Measurements from ENCODE around the gene MGAT5B. TPM values are rescaled to one million over a fixed set of nuclear protein-coding genes. Genes with fewer than 3 reads are reported as not detected.

MGAT5B gene
- total RNA-seq, 1 donor from 2014 or later, result 0.40 TPM

DNA sequence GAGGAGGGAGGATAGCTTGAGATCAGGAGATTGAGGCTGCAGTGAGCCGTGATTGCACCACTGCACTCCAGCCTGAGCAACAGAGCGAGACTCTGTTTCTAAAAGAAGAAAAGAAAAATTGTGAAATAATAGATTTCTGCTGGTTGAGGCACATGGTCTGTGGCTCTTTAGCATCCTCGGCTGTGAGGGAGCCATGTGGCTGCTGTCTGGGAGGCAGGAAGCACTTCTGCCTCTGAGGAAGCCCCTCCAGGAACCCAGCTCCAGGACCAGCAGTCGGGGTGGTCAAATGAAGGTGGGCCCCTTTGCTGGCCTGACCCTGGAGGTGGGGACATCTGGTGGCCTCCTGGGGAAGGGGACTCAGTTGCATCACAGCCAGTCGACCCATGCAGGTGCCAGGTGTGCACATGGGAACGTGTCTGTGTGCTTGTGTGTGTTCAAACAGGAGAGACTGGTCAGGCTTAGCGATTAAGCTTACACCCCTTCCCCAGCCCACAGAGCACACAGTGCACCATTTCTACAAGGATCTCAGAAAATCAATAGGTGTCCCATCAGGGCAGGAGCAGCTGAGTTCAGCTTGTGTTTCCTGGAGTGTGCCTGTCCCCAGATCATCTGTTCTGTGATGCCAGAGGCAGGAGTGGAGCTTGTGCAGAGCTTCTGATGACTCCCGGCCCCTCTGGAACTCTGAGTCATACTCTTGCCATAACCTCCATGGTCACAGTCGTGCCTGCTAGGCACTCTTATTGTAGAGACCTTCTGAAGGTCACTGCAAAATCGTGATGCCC, 24.3 kb upstream of the MGAT5B start:
- DNase-seq (ENCODE audit: extremely low spot score, unreplicated experiment), result no peak
- TF ChIP-seq, protein P1, sequence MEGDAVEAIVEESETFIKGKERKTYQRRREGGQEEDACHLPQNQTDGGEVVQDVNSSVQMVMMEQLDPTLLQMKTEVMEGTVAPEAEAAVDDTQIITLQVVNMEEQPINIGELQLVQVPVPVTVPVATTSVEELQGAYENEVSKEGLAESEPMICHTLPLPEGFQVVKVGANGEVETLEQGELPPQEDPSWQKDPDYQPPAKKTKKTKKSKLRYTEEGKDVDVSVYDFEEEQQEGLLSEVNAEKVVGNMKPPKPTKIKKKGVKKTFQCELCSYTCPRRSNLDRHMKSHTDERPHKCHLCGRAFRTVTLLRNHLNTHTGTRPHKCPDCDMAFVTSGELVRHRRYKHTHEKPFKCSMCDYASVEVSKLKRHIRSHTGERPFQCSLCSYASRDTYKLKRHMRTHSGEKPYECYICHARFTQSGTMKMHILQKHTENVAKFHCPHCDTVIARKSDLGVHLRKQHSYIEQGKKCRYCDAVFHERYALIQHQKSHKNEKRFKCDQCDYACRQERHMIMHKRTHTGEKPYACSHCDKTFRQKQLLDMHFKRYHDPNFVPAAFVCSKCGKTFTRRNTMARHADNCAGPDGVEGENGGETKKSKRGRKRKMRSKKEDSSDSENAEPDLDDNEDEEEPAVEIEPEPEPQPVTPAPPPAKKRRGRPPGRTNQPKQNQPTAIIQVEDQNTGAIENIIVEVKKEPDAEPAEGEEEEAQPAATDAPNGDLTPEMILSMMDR (IDR thresholded peaks at IDR 0.05), result no peak
- H3K4me1 Mint-ChIP-seq (ENCODE audit: unreplicated experiment), result peaks cover 15% of the 10 kb centered on the region
- no peaks in the 10 kb centered on the region for H3K9me3 Mint-ChIP-seq (ENCODE audit: unreplicated experiment)
- H3K27ac Mint-ChIP-seq (ENCODE audit: unreplicated experiment), result no peak overlapping the region
- H3K27me3 Mint-ChIP-seq (ENCODE audit: unreplicated experiment), result peaks cover 62% of the 10 kb centered on the region
- H3K36me3 Mint-ChIP-seq (ENCODE audit: unreplicated experiment), result no peaks in the 10 kb centered on the region
- H3K4me3 Mint-ChIP-seq (ENCODE audit: unreplicated experiment), result no peak overlapping the region

DNA sequence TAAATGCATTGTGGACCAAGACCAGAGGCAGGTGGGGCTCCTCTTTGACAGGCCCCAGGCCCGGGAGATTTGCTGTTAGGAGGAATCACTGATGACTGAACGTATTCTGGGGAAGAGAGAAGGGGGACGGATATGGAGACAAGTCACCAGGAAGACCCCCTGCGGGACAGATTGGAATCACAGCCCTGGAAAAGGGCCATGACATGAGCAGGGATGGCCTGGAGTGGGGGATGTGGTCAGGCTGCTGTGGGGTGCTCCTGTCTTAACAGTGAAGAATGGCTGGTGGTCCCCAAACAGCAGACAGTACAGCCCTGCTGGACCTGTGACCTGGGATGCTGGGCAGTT, 23.7 kb upstream of the MGAT5B start:
- H3K9me3 Mint-ChIP-seq (ENCODE audit: unreplicated experiment), result no peaks in the 10 kb centered on the region
- peaks cover 62% of the 10 kb centered on the region for H3K27me3 Mint-ChIP-seq (ENCODE audit: unreplicated experiment)
- no peak overlapping the region for H3K27ac Mint-ChIP-seq (ENCODE audit: unreplicated experiment)

DNA sequence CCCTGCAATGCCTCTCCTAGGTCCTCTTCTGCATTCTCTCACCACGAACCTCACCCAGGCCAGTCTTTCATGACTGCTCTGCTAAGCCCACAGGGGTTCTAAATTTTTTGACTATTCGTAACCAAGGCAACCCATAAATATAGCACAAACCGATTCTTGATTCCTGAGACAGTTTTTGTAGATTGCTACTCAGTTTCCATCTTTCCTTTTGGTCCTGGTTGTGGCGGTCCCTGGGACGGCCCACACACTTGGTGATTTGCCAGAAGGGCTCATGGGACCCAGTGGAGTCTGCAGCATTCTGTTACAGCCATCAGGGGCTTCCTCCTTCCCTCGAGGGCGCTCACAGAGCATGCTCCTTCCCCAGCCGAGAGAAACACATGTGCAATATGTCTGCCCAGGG, 23.4 kb upstream of the MGAT5B start:
- peaks cover 60% of the 10 kb centered on the region for H3K27me3 Mint-ChIP-seq (ENCODE audit: unreplicated experiment)
- no peaks in the 10 kb centered on the region for H3K36me3 Mint-ChIP-seq (ENCODE audit: unreplicated experiment)

More for the DNA sequence above, 23.7 kb upstream of the MGAT5B start:
- TF ChIP-seq, protein P1 (IDR thresholded peaks at IDR 0.05), result no peak
- no peak overlapping the region for H3K4me3 Mint-ChIP-seq (ENCODE audit: unreplicated experiment)
- DNase-seq (ENCODE audit: extremely low spot score, unreplicated experiment), result no peak
- no peaks in the 10 kb centered on the region for H3K36me3 Mint-ChIP-seq (ENCODE audit: unreplicated experiment)
- peaks cover 15% of the 10 kb centered on the region for H3K4me1 Mint-ChIP-seq (ENCODE audit: unreplicated experiment)

DNA sequence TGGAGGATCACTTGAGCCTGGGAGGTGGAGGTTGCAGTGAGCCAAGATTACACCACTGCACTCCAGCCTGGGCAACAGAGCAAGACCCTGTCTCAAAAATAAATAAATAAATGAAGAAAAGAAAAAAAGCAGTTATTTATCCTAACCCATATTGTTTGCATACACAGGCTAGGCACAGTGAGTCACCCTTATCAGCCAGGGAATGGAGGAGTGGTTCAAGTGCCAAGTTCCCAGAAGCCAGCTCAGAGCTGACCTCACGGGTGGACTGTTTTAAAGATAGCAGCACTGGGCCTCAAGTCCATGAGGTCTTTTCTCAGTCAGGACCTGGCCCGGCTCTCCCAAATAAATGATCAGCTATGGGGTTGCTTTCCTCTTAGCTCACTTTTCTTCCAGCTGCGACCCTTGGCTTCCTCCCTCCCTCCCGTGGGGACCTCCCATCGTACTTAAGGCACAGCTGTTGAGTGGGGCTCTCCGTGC, 22.6 kb upstream of the MGAT5B start:
- no peak overlapping the region for H3K4me3 Mint-ChIP-seq (ENCODE audit: unreplicated experiment)
- peaks cover 3% of the 10 kb centered on the region for H3K4me1 Mint-ChIP-seq (ENCODE audit: unreplicated experiment)
- no peaks in the 10 kb centered on the region for H3K36me3 Mint-ChIP-seq (ENCODE audit: unreplicated experiment)
- DNase-seq (ENCODE audit: extremely low spot score, unreplicated experiment), result no peak
- no peak overlapping the region for H3K27ac Mint-ChIP-seq (ENCODE audit: unreplicated experiment)
- peaks cover 53% of the 10 kb centered on the region for H3K27me3 Mint-ChIP-seq (ENCODE audit: unreplicated experiment)
- TF ChIP-seq, protein P1 (IDR thresholded peaks at IDR 0.05), result no peak
- H3K9me3 Mint-ChIP-seq (ENCODE audit: unreplicated experiment), result no peaks in the 10 kb centered on the region

More for the DNA sequence above, 23.4 kb upstream of the MGAT5B start:
- Mint-ChIP-seq H3K4me3 (ENCODE audit: unreplicated experiment) (no peak overlapping the region), H3K4me1 (ENCODE audit: unreplicated experiment) (peaks cover 11% of the 10 kb centered on the region), H3K27ac (ENCODE audit: unreplicated experiment) (no peak overlapping the region), H3K9me3 (ENCODE audit: unreplicated experiment) (no peaks in the 10 kb centered on the region)
- TF ChIP-seq, protein P1 (IDR thresholded peaks at IDR 0.05), result no peak
- no peak for DNase-seq (ENCODE audit: extremely low spot score, unreplicated experiment)

DNA sequence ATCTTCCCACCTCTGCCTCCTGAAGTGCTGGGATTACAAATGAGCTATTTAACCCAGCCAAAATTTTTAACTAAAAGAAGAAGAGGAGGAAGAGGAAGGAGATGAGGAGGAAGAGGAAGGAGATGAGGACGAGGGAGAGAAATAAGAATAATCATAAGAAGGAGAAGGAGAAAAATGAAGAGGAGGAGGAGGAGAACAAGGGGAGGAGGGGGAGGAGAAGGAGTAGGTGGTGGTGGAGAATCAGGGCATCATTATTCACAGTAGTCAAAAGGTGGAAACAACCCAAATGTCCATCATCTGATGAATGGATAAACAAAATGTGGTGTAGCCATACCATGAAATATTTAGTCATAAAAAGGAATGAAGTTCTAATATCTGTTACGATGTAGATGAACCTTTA, 21.2 kb upstream of the MGAT5B start:
- Mint-ChIP-seq H3K27ac (ENCODE audit: unreplicated experiment) (no peak overlapping the region), H3K4me3 (ENCODE audit: unreplicated experiment) (no peak overlapping the region), H3K4me1 (ENCODE audit: unreplicated experiment) (peaks cover 2% of the 10 kb centered on the region), H3K9me3 (ENCODE audit: unreplicated experiment) (no peaks in the 10 kb centered on the region), H3K27me3 (ENCODE audit: unreplicated experiment) (peaks cover 44% of the 10 kb centered on the region), H3K36me3 (ENCODE audit: unreplicated experiment) (no peaks in the 10 kb centered on the region)
- DNase-seq (ENCODE audit: extremely low spot score, unreplicated experiment), result no peak
- TF ChIP-seq, protein P1 (IDR thresholded peaks at IDR 0.05), result no peak

All from osteocyte (in vitro differentiated cells).